Vagina (tissue), 2 donors: ENCODE measurements around the gene CERK.

ENCODE experiments used
- POLR2A ChIP-seq, 2 donors: fragments of 450-650 bp; IDR thresholded peaks; one replicate each; pipeline ENCODE4 v1.6.1; 2017; ENCODE audit warnings: antibody characterized with exemption in 2 of 2, mild to moderate bottlenecking in 2 of 2, moderate library complexity in 2 of 2
- POLR2AphosphoS5 ChIP-seq, 2 donors: sonication (generic); formaldehyde crosslinking; IDR thresholded peaks; one replicate each; pipeline ENCODE4 v1.9.0; 2017; ENCODE audit warnings: antibody characterized with exemption in 2 of 2, mild to moderate bottlenecking in 2 of 2, low read depth in 1 of 2; ENCODE audit not compliant: insufficient read depth in 1 of 2
- TF ChIP-seq, protein P1 (sequence below), 3 experiments: fragments of 450-650 bp in 2 of 3; fragments of 200-600 bp in 1 of 3; sonication (generic) in 1 of 3; IDR thresholded peaks; one replicate each; pipeline ENCODE4 v1.5.1; 2017 to 2019; ENCODE audit warnings: antibody characterized with exemption in 3 of 3, mild to moderate bottlenecking in 2 of 3, moderate library complexity in 2 of 3

DNA sequence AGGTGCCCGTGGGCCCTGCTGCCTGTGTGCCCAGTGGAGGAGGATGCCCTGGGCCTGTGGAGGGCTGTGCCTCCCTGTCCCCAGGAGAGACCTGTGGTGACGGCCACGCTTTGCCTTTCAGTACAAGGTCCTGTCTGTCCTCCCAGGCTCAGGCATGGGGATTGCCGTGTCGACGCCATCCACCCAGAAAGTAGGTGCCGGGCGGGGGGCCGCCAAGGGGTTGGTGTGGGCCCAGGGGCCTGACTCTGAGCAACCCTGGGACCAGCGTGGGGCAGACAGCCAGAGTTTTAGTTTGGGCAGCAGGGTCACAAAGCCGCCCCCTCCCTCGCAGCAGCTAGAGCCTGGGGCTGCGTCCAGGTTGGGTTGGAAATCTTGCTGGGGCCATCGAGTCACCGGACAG is 61.6 kb downstream of the CERK start:
- TF ChIP-seq, protein P1, sequence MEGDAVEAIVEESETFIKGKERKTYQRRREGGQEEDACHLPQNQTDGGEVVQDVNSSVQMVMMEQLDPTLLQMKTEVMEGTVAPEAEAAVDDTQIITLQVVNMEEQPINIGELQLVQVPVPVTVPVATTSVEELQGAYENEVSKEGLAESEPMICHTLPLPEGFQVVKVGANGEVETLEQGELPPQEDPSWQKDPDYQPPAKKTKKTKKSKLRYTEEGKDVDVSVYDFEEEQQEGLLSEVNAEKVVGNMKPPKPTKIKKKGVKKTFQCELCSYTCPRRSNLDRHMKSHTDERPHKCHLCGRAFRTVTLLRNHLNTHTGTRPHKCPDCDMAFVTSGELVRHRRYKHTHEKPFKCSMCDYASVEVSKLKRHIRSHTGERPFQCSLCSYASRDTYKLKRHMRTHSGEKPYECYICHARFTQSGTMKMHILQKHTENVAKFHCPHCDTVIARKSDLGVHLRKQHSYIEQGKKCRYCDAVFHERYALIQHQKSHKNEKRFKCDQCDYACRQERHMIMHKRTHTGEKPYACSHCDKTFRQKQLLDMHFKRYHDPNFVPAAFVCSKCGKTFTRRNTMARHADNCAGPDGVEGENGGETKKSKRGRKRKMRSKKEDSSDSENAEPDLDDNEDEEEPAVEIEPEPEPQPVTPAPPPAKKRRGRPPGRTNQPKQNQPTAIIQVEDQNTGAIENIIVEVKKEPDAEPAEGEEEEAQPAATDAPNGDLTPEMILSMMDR (IDR thresholded peaks at IDR 0.05), result no peak
- TF ChIP-seq POLR2A (IDR thresholded peaks at IDR 0.05) (no peak), POLR2AphosphoS5 (IDR thresholded peaks at IDR 0.05; ENCODE audit: insufficient read depth in 1 of 2, low read depth in 1 of 2) (no peak)
